ENCODE results near the gene APOBR.

APOBR gene

DNA sequence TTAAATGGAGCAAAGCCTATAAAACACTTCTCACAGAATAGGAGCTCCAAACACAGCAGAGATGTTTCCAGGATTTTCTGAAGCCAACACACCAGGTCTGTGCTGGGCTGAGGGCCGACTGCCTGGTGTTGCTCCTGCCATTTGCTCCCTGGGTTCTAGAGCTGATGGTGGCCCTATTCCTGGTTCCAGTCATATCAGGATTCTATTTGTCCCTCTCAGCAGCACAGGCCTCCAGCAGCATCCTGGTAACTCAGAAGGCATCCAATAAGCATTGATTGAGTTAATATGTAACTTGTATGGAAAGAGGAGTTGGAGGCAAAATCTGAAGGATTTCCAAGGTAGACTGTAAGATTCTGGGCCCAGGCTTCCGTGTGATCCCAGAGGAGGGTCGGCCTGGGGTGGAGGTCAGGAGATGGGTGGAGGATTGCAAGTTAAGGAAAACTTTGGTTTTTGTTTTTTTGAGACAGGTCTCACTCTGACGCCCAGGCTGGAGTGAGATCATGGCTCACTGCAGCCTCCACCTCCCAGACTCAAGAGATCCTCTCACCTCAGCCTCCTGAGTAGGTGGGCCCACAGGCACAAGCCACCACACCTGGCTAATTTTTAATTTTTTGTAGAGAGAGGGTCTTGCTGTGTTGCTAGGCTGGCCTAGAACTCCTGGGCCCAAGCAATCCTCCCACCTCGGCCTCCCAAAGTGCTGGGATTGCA, 38.7 kb downstream of the APOBR start:
- no peak overlapping the region for H3K4me2 ChIP-seq (ENCODE audit: low read depth, low read length)

GRCh38 chr16:28534542-28535373, 40.3 kb downstream of the APOBR start:
- Histone ChIP-seq H3F3A (ENCODE audit: insufficient read depth, low read length) (no peaks in the 10 kb centered on the region), H3K36me3 (replicated peaks; ENCODE audit: insufficient read depth, low read length) (no peaks in the 10 kb centered on the region), H3K4me2 (ENCODE audit: low read depth, low read length) (no peak overlapping the region), H3K9me2 (replicated peaks; ENCODE audit: insufficient read depth, low read length) (no peaks in the 10 kb centered on the region), H4K20me1 (ENCODE audit: insufficient read depth, low read length) (no peaks in the 10 kb centered on the region), H3K4me1 (ENCODE audit: low read length) (no peaks in the 10 kb centered on the region), H3K4me3 (ENCODE audit: low read length) (no peak overlapping the region), H3K9me3 (replicated peaks; ENCODE audit: insufficient read depth, low read length) (no peaks in the 10 kb centered on the region), H3K9ac (ENCODE audit: low read length) (no peak overlapping the region), H3K27ac (ENCODE audit: low read length) (no peak overlapping the region), H3K79me2 (ENCODE audit: low read length) (no peaks in the 10 kb centered on the region), H3K27me3 (replicated peaks; ENCODE audit: insufficient read depth, low read length) (no peaks in the 10 kb centered on the region), H2AFZ (ENCODE audit: low read length) (no peak overlapping the region)
- TF ChIP-seq, protein P1, sequence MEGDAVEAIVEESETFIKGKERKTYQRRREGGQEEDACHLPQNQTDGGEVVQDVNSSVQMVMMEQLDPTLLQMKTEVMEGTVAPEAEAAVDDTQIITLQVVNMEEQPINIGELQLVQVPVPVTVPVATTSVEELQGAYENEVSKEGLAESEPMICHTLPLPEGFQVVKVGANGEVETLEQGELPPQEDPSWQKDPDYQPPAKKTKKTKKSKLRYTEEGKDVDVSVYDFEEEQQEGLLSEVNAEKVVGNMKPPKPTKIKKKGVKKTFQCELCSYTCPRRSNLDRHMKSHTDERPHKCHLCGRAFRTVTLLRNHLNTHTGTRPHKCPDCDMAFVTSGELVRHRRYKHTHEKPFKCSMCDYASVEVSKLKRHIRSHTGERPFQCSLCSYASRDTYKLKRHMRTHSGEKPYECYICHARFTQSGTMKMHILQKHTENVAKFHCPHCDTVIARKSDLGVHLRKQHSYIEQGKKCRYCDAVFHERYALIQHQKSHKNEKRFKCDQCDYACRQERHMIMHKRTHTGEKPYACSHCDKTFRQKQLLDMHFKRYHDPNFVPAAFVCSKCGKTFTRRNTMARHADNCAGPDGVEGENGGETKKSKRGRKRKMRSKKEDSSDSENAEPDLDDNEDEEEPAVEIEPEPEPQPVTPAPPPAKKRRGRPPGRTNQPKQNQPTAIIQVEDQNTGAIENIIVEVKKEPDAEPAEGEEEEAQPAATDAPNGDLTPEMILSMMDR (IDR thresholded peaks at IDR 0.05; ENCODE audit: low read length) = no peak
- TF ChIP-seq EZH2phosphoT487 (IDR thresholded peaks at IDR 0.05; ENCODE audit: low read length) = no peak
- no peak for TF ChIP-seq EZH2 (optimal IDR thresholded peaks at IDR 0.05; ENCODE audit: low read depth, low read length)
- DNase-seq = no peak

More for the DNA sequence above, 38.7 kb downstream of the APOBR start:
- no peaks in the 10 kb centered on the region for H4K20me1 ChIP-seq (ENCODE audit: insufficient read depth, low read length)
- DNase-seq = no peak
- TF ChIP-seq EZH2phosphoT487 (IDR thresholded peaks at IDR 0.05; ENCODE audit: low read length) (no peak), EZH2 (optimal IDR thresholded peaks at IDR 0.05; ENCODE audit: low read depth, low read length) (no peak)
- TF ChIP-seq, protein P1 (IDR thresholded peaks at IDR 0.05; ENCODE audit: low read length) = no peak
- no peaks in the 10 kb centered on the region for H3K9me3 ChIP-seq (replicated peaks; ENCODE audit: insufficient read depth, low read length)
- H3K27ac ChIP-seq (ENCODE audit: low read length) = no peak overlapping the region
- H3F3A ChIP-seq (ENCODE audit: insufficient read depth, low read length) = no peaks in the 10 kb centered on the region
- H3K79me2 ChIP-seq (ENCODE audit: low read length) = no peaks in the 10 kb centered on the region
- H3K9me2 ChIP-seq (replicated peaks; ENCODE audit: insufficient read depth, low read length) = no peaks in the 10 kb centered on the region
- H3K36me3 ChIP-seq (replicated peaks; ENCODE audit: insufficient read depth, low read length) = no peaks in the 10 kb centered on the region
- no peaks in the 10 kb centered on the region for H3K4me1 ChIP-seq (ENCODE audit: low read length)
- no peak overlapping the region for H3K4me3 ChIP-seq (ENCODE audit: low read length)
- no peak overlapping the region for H3K9ac ChIP-seq (ENCODE audit: low read length)
- no peak overlapping the region for H2AFZ ChIP-seq (ENCODE audit: low read length)
- H3K27me3 ChIP-seq (replicated peaks; ENCODE audit: insufficient read depth, low read length) = no peaks in the 10 kb centered on the region

- Histone ChIP-seq H3K9me3 (replicated peaks; ENCODE audit: insufficient read depth, low read length) (no peaks in the 10 kb centered on the region), H2AFZ (ENCODE audit: low read length) (no peak overlapping the region), H3K9me2 (replicated peaks; ENCODE audit: insufficient read depth, low read length) (no peaks in the 10 kb centered on the region), H3K36me3 (replicated peaks; ENCODE audit: insufficient read depth, low read length) (no peaks in the 10 kb centered on the region), H3K27me3 (replicated peaks; ENCODE audit: insufficient read depth, low read length) (no peaks in the 10 kb centered on the region), H3K4me1 (ENCODE audit: low read length) (no peaks in the 10 kb centered on the region), H3K9ac (ENCODE audit: low read length) (no peak overlapping the region), H3K79me2 (ENCODE audit: low read length) (no peaks in the 10 kb centered on the region), H4K20me1 (ENCODE audit: insufficient read depth, low read length) (no peaks in the 10 kb centered on the region), H3K27ac (ENCODE audit: low read length) (no peak overlapping the region), H3F3A (ENCODE audit: insufficient read depth, low read length) (no peaks in the 10 kb centered on the region), H3K4me2 (ENCODE audit: low read depth, low read length) (no peak overlapping the region), H3K4me3 (ENCODE audit: low read length) (no peak overlapping the region)
- TF ChIP-seq EZH2phosphoT487 (IDR thresholded peaks at IDR 0.05; ENCODE audit: low read length) (no peak), EZH2 (optimal IDR thresholded peaks at IDR 0.05; ENCODE audit: low read depth, low read length) (no peak)
- TF ChIP-seq, protein P1 (IDR thresholded peaks at IDR 0.05; ENCODE audit: low read length) = no peak
- DNase-seq = no peak
Observed at GRCh38 chr16:28537076-28537475, 42.6 kb downstream of the APOBR start.
